ENCODE data around the gene KRT33A.
"Not testable (repeated sequence)": the region's sequence is repeated elsewhere in the genome, so short reads cannot be mapped to it uniquely, and the experiment has no call there.

The KRT33A gene
- 0 reads per million in 9 experiments for total RNA-seq

DNA sequence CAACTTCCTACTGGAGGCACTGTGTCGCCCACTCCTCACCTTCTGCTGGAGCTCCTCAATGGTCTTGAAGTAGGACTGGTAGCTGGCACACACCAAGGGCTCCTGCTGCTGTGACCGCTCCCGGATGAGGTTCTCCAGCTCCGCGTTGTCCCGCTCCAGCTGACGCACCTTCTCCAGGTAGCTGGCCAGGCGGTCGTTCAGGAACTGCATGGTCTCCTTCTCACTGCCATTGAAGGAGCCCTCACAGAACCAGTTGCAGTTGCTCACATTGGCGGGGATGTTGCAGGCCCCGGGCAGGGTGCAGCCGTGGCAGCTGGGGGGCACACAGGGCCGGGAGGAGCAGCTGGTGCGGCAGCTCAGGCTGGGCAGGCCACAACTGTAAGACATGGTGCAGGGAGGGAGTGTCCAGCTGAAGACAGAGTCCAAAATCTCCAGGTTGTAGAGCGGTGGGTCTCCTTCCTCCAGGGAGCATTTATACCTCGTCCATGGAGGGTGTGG, at the start of gene KRT33A:
TSS of gene KRT33A (minus strand) at position 448 of the 498 bp plus-strand sequence. CDS start at position 387, 61 bp downstream.
- not testable (repeated sequence) for H3K36me3 Mint-ChIP-seq (ENCODE audit: insufficient read depth); DNase-seq; ATAC-seq (replicated peaks); H3K9me3 Mint-ChIP-seq; H3K27ac Mint-ChIP-seq; H3K4me3 Mint-ChIP-seq; H3K4me1 Mint-ChIP-seq (ENCODE audit: low read depth in 2 of 2)
- peaks cover 11 to 16% of the 10 kb centered on the region in 2 donors for H3K27me3 Mint-ChIP-seq

DNA sequence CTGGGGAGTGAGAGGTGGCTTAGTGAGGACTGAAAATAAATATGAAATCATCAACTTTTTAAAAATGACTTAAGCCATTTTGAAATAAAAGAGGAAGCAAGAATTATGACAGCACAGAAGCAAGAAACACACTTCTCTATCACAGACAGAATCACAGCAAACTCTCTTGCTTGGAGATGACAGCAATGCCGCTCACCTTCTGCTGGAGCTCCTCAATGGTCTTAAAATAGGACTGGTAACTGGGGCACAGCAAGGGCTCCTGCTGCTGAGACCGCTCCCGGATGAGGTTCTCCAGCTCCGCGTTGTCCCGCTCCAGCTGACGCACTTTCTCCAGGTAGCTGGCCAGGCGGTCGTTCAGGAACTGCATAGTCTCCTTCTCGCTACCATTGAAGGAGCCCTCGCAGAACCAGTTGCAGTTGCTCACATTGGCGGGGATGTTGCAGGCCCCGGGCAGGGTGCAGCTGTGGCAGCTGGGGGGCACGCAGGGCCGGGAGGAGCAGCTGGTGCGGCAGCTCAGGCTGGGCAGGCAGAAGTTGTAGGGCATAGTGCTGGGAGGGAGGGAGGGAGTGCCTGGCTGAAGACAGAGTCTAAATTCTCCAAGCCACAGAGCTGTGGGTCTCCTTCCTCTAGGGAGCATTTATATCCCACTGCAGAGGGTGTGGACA, 46.5 kb upstream of the KRT33A start, which contains the start of gene KRT31:
TSS of gene KRT31 (minus strand) at position 613 of the 665 bp plus-strand sequence. CDS start at position 544, 69 bp downstream.
- ATAC-seq (replicated peaks) = no peak
- Mint-ChIP-seq H3K27me3 (peaks cover 19 to 31% of the 10 kb centered on the region in 2 donors), H3K36me3 (ENCODE audit: insufficient read depth) (peaks cover 3% of the 10 kb centered on the region), H3K27ac (no peak within 1 kb of the TSS), H3K9me3 (no peaks in the 10 kb centered on the region), H3K4me3 (no peak within 1 kb of the TSS), H3K4me1 (ENCODE audit: low read depth in 2 of 2) (peaks cover 0 to 2% of the 10 kb centered on the region in 2 donors)
- DNase-seq = no peak

DNA sequence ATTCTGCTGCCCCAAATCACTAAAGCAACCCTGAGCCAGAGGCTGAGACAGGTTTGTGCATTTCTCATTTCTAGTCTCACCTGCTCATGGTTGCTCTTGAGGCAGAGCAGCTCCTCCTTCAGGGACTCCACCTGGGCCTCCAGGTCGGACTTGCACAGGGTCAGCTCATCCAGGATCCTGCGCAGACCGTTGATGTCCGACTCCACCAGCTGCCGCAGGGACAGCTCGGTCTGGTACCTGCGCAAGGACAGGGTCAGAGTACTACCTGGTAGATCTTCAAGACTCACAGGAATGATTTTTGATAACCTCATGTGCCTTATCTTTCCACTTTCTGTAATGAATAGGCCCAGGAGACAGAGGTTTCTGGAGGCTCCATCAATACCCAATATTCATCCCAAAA, 45.7 kb upstream of the KRT33A start:
- no peak for ATAC-seq (replicated peaks)
- DNase-seq = no peak
- no peak overlapping the region for H3K4me3 Mint-ChIP-seq
- peaks cover 25 to 37% of the 10 kb centered on the region in 2 donors for H3K27me3 Mint-ChIP-seq
- H3K27ac Mint-ChIP-seq = no peak overlapping the region
- H3K4me1 Mint-ChIP-seq (ENCODE audit: low read depth in 2 of 2) = peaks cover 0 to 2% of the 10 kb centered on the region in 2 donors
- no peaks in the 10 kb centered on the region for H3K9me3 Mint-ChIP-seq
- peaks cover 3% of the 10 kb centered on the region for H3K36me3 Mint-ChIP-seq (ENCODE audit: insufficient read depth)

DNA sequence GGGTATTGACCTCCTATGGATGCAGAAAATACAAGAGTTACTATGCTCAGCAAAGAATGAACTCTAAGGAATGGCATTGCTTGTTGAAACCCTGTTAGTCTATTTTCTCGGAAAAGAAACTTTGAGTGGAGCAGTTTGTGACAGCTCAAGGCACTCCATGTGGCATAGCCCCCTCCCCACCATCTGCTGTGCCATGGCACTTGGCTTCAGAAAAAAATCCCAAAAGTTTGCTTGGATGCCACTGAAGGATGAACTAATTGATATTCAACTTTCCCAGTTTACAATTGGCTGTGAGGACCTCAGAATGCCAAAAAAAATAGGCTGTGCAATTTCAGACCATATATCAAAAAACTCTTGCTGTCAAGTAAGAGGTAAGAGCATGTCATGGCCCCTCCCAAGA, 45.0 kb upstream of the KRT33A start:
- H3K4me1 Mint-ChIP-seq (ENCODE audit: low read depth in 2 of 2) = peaks cover 0 to 2% of the 10 kb centered on the region in 2 donors
- peaks cover 3% of the 10 kb centered on the region for H3K36me3 Mint-ChIP-seq (ENCODE audit: insufficient read depth)
- H3K27me3 Mint-ChIP-seq = peaks cover 30 to 45% of the 10 kb centered on the region in 2 donors
- ATAC-seq (replicated peaks) = no peak
- H3K9me3 Mint-ChIP-seq = no peaks in the 10 kb centered on the region
- no peak for DNase-seq
- no peak overlapping the region for H3K27ac Mint-ChIP-seq
- H3K4me3 Mint-ChIP-seq = no peak overlapping the region

- H3K9me3 Mint-ChIP-seq; ATAC-seq (replicated peaks); H3K36me3 Mint-ChIP-seq (ENCODE audit: insufficient read depth); H3K4me3 Mint-ChIP-seq; H3K4me1 Mint-ChIP-seq (ENCODE audit: low read depth in 2 of 2); DNase-seq; H3K27ac Mint-ChIP-seq: not testable (repeated sequence)
- H3K27me3 Mint-ChIP-seq = peaks cover 36 to 50% of the 10 kb centered on the region in 2 donors
These were observed 44.4 kb upstream of the KRT33A start for GRCh38 chr17:41395044-41395443.

- H3K27me3 Mint-ChIP-seq = peaks cover 42 to 57% of the 10 kb centered on the region in 2 donors
- DNase-seq (no peak), ATAC-seq (replicated peaks) (no peak)
- peaks cover 0 to 2% of the 10 kb centered on the region in 2 donors for H3K4me1 Mint-ChIP-seq (ENCODE audit: low read depth in 2 of 2)
- H3K4me3 Mint-ChIP-seq = no peak overlapping the region
- H3K9me3 Mint-ChIP-seq = no peaks in the 10 kb centered on the region
- H3K36me3 Mint-ChIP-seq (ENCODE audit: insufficient read depth) = peaks cover 3% of the 10 kb centered on the region
- no peak overlapping the region for H3K27ac Mint-ChIP-seq
These were observed 43.8 kb upstream of the KRT33A start for GRCh38 chr17:41394254-41394996.

- Mint-ChIP-seq H3K27me3 (peaks cover 48 to 63% of the 10 kb centered on the region in 2 donors), H3K27ac (no peak overlapping the region), H3K4me1 (ENCODE audit: low read depth in 2 of 2) (no peaks in the 10 kb centered on the region), H3K4me3 (no peak overlapping the region), H3K9me3 (no peaks in the 10 kb centered on the region), H3K36me3 (ENCODE audit: insufficient read depth) (peaks cover 3% of the 10 kb centered on the region)
- ATAC-seq (replicated peaks) = no peak
- DNase-seq = no peak
These were observed 43.2 kb upstream of the KRT33A start for GRCh38 chr17:41393826-41394225.

- Mint-ChIP-seq H3K4me1 (ENCODE audit: low read depth in 2 of 2) (no peaks in the 10 kb centered on the region), H3K4me3 (no peak overlapping the region), H3K36me3 (ENCODE audit: insufficient read depth) (peaks cover 3% of the 10 kb centered on the region), H3K9me3 (no peaks in the 10 kb centered on the region), H3K27ac (no peak overlapping the region), H3K27me3 (peaks cover 53 to 67% of the 10 kb centered on the region in 2 donors)
- DNase-seq = no peak
- no peak for ATAC-seq (replicated peaks)
These were observed 42.7 kb upstream of the KRT33A start for GRCh38 chr17:41393294-41393693.

- ATAC-seq (replicated peaks) (no peak), DNase-seq (no peak)
- Mint-ChIP-seq H3K4me3 (no peak overlapping the region), H3K4me1 (ENCODE audit: low read depth in 2 of 2) (no peaks in the 10 kb centered on the region), H3K36me3 (ENCODE audit: insufficient read depth) (peaks cover 3% of the 10 kb centered on the region), H3K9me3 (peaks cover 0 to 3% of the 10 kb centered on the region in 2 donors), H3K27me3 (peaks cover 61 to 64% of the 10 kb centered on the region in 2 donors), H3K27ac (no peak overlapping the region)
These were observed 41.6 kb upstream of the KRT33A start for GRCh38 chr17:41392278-41392677.

- Mint-ChIP-seq H3K4me3 (no peak overlapping the region), H3K27me3 (peaks cover 62 to 65% of the 10 kb centered on the region in 2 donors), H3K27ac (no peak overlapping the region), H3K9me3 (peaks cover 4 to 6% of the 10 kb centered on the region in 2 donors), H3K36me3 (ENCODE audit: insufficient read depth) (peaks cover 3% of the 10 kb centered on the region), H3K4me1 (ENCODE audit: low read depth in 2 of 2) (no peaks in the 10 kb centered on the region)
- ATAC-seq (replicated peaks) = no peak
- no peak for DNase-seq
These were observed 40.9 kb upstream of the KRT33A start for GRCh38 chr17:41391535-41391934.

DNA sequence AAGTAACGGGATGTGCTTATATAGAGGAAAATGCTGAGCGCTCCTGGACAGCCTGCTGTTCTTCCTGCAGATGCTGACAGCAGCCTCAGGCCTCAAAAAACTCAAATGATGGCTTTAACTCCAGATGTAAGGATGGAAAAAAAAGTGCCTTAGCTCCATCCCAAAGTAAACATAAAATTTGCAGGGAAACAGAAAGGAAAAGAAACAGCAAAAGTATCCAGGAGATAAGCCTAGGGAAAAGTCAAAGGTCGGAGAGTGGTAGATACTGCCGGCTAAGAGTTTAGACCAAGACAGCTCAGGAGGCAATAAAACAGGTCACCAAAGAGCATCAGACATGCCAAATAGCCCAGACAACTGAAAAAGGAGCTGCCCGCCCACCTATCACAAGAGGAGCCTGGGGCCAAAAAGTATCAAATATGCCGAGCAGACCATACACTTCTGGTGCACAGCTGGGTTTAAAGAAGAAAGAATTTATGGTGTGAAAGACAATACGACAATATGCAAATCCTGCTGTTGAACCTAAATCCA, 39.8 kb upstream of the KRT33A start:
- Mint-ChIP-seq H3K4me1 (ENCODE audit: low read depth in 2 of 2) (no peaks in the 10 kb centered on the region), H3K36me3 (ENCODE audit: insufficient read depth) (peaks cover 3% of the 10 kb centered on the region), H3K27me3 (peaks cover 62 to 69% of the 10 kb centered on the region in 2 donors), H3K27ac (no peak overlapping the region), H3K4me3 (no peak overlapping the region), H3K9me3 (peaks cover 6 to 8% of the 10 kb centered on the region in 2 donors)
- ATAC-seq (replicated peaks) (no peak), DNase-seq (no peak)

- Mint-ChIP-seq H3K4me1 (ENCODE audit: low read depth in 2 of 2) (no peaks in the 10 kb centered on the region), H3K9me3 (peaks cover 6 to 8% of the 10 kb centered on the region in 2 donors), H3K27ac (no peak overlapping the region), H3K4me3 (no peak overlapping the region), H3K36me3 (ENCODE audit: insufficient read depth) (no peaks in the 10 kb centered on the region), H3K27me3 (peaks cover 48 to 71% of the 10 kb centered on the region in 2 donors)
- DNase-seq = no peak
- no peak for ATAC-seq (replicated peaks)
These were observed 37.0 kb upstream of the KRT33A start for GRCh38 chr17:41387670-41388069.

GRCh38 chr17:41386227-41386626, 35.6 kb upstream of the KRT33A start:
- Mint-ChIP-seq H3K4me3 (no peak overlapping the region), H3K36me3 (ENCODE audit: insufficient read depth) (no peaks in the 10 kb centered on the region), H3K9me3 (peaks cover 6 to 8% of the 10 kb centered on the region in 2 donors), H3K4me1 (ENCODE audit: low read depth in 2 of 2) (no peaks in the 10 kb centered on the region), H3K27ac (no peak overlapping the region), H3K27me3 (peaks cover 48 to 69% of the 10 kb centered on the region in 2 donors)
- ATAC-seq (replicated peaks) (no peak), DNase-seq (no peak)
